K562 (cell line): ENCODE data around the gene ITPRIP.

ENCODE experiments used
- ESRRA ChIP-seq: fragments of 450-650 bp; IDR thresholded peaks from 2 replicates; pipeline ENCODE4 v1.6.1; 2014; ENCODE audit warnings: low read depth, mild to moderate bottlenecking, moderate library complexity, borderline replicate concordance
- FOXP1 ChIP-seq: sonication (generic); formaldehyde crosslinking; IDR thresholded peaks from 2 replicates; pipeline ENCODE4 v1.8.0; 2022; ENCODE audit warnings: mild to moderate bottlenecking, missing genetic modification reagents
- HIVEP1 ChIP-seq: fragments of 250-450 bp; sonication (Bioruptor Pico); IDR thresholded peaks from 2 replicates; pipeline ENCODE4 v1.4.0; 2020; ENCODE audit warnings: mild to moderate bottlenecking
- PTBP1 ChIP-seq: fragments of 200-400 bp; formaldehyde crosslinking; IDR thresholded peaks from 2 replicates; pipeline ENCODE4 v1.6.1; 2017; ENCODE audit warnings: low read depth, low read length
- SNAPC5 ChIP-seq: fragments of 250-450 bp; sonication (Bioruptor Pico); IDR thresholded peaks from 2 replicates; pipeline ENCODE4 v1.8.0; 2021; ENCODE audit warnings: moderate library complexity, mild to moderate bottlenecking, inconsistent platforms
- SP1 ChIP-seq: sonication (generic); formaldehyde crosslinking; IDR thresholded peaks from 2 replicates; pipeline ENCODE4 v1.8.1; 2022; ENCODE audit warnings: mild to moderate bottlenecking, missing genetic modification reagents
- TCF7 ChIP-seq: sonication (generic); IDR thresholded peaks from 2 replicates; pipeline ENCODE4 v1.6.1; 2016; ENCODE audit warnings: antibody characterized with exemption, borderline replicate concordance
- ZNF212 ChIP-seq: fragments of 450-650 bp; formaldehyde crosslinking; IDR thresholded peaks from 2 replicates; pipeline ENCODE4 v1.4.0; 2020; ENCODE audit warnings: mild to moderate bottlenecking

- TF ChIP-seq ESRRA (no peak; the same call in 1 of the 2 replicates), ZNF212 (CRISPR knock-in tag) (no peak), PTBP1 (no peak), FOXP1 (CRISPR knock-in tag) (no peak), TCF7 (no peak), HIVEP1 (CRISPR knock-in tag) (no peak), SNAPC5 (no peak), SP1 (CRISPR knock-in tag) (no peak)
These were observed 63.2 kb downstream of the ITPRIP start for GRCh38 chr10:104274762-104275721.
